Neural cell (in vitro differentiated cells): ENCODE results near the gene DCC. TPM values are rescaled to one million over a fixed set of nuclear protein-coding genes. Genes with fewer than 3 reads are reported as not detected.

Experiments
- H2AFZ ChIP-seq: fragments of 200-600, 300-800 bp; sonication (generic), shearing (Covaris generic); 2 replicates; pipeline ENCODE4 v1.6.0; 2014; ENCODE audit warnings: low read depth, mild to moderate bottlenecking, antibody characterized with exemption, low read length, moderate library complexity
- H3F3A ChIP-seq: fragments of 200-600 bp; shearing (Covaris generic); 2 replicates; pipeline ENCODE4 v1.6.1; 2016; ENCODE audit warnings: mild to moderate bottlenecking, moderate library complexity, mixed read lengths, antibody characterized with exemption, low read length; ENCODE audit not compliant: insufficient read depth, poor library complexity, severe bottlenecking
- H3K27ac ChIP-seq: fragments of 200-600, 300-800 bp; sonication (generic), shearing (Covaris generic); 2 replicates; pipeline ENCODE4 v1.5.1; 2014; ENCODE audit warnings: mild to moderate bottlenecking, low read length, moderate library complexity
- H3K27me3 ChIP-seq: fragments of 300-800, 200-600 bp; sonication (generic), shearing (Covaris generic); 2 replicates; pipeline ENCODE4 v1.6.0; 2014; ENCODE audit warnings: mild to moderate bottlenecking, low read depth, low read length, moderate library complexity; ENCODE audit not compliant: insufficient read depth
- H3K36me3 ChIP-seq: fragments of 300-800, 200-600 bp; sonication (generic), shearing (Covaris generic); 2 replicates; pipeline ENCODE4 v1.5.1; 2014; ENCODE audit warnings: mild to moderate bottlenecking, antibody characterized with exemption, low read length, moderate library complexity; ENCODE audit not compliant: insufficient read depth
- H3K4me2 ChIP-seq: fragments of 300-800, 200-600 bp; sonication (generic), shearing (Covaris generic); 2 replicates; pipeline ENCODE4 v1.6.0; 2014; ENCODE audit warnings: mild to moderate bottlenecking, low read length
- H3K4me3 ChIP-seq: fragments of 300-800, 200-600 bp; sonication (generic), shearing (Covaris generic); 2 replicates; pipeline ENCODE4 v1.5.1; 2014; ENCODE audit warnings: mild to moderate bottlenecking, low read length, moderate library complexity
- H3K79me2 ChIP-seq: fragments of 200-600 bp; shearing (Covaris generic); replicated peaks from 2 replicates; pipeline ENCODE4 v1.6.0; 2014; ENCODE audit warnings: mild to moderate bottlenecking, low read length, moderate library complexity; ENCODE audit not compliant: insufficient read depth
- H3K9ac ChIP-seq: fragments of 300-800, 200-600 bp; sonication (generic), shearing (Covaris generic); 2 replicates; pipeline ENCODE4 v1.6.1; 2016; ENCODE audit warnings: mild to moderate bottlenecking, low read length, mixed read lengths
- H3K9me2 ChIP-seq: fragments of 200-600 bp; shearing (Covaris generic); 2 replicates; pipeline ENCODE4 v1.6.1; 2016; ENCODE audit warnings: mild to moderate bottlenecking, low read length, mixed read lengths; ENCODE audit not compliant: insufficient read depth
- H3K9me3 ChIP-seq: fragments of 200-600, 300-800 bp; sonication (generic), shearing (Covaris generic); 2 replicates; pipeline ENCODE4 v1.6.1; 2016; ENCODE audit warnings: mild to moderate bottlenecking, mixed run types, low read length, moderate library complexity, mixed read lengths
- H4K20me1 ChIP-seq: fragments of 200-600 bp; shearing (Covaris generic); 2 replicates; pipeline ENCODE4 v1.6.1; 2016; ENCODE audit warnings: mild to moderate bottlenecking, mixed run types; ENCODE audit not compliant: insufficient read depth
- CTCF ChIP-seq: fragments of 450-650 bp; IDR thresholded peaks from 2 replicates; pipeline ENCODE4 v1.5.1; 2014; ENCODE audit warnings: antibody characterized with exemption, mild to moderate bottlenecking, moderate library complexity; ENCODE audit not compliant: poor library complexity, severe bottlenecking
- EP300 ChIP-seq: fragments of 450-650 bp; conservative IDR thresholded peaks from 2 replicates; pipeline ENCODE4 v1.6.1; 2014; ENCODE audit warnings: antibody characterized with exemption, mild to moderate bottlenecking, moderate library complexity; ENCODE audit not compliant: poor library complexity, severe bottlenecking
- EZH2 ChIP-seq: fragments of 200-600, 300-800 bp; shearing (Covaris generic), sonication (generic); IDR thresholded peaks from 2 replicates; pipeline ENCODE4 v1.6.1; 2014; ENCODE audit warnings: antibody characterized with exemption, low read length, borderline replicate concordance, mild to moderate bottlenecking; ENCODE audit not compliant: insufficient read depth, poor library complexity, severe bottlenecking
- MXI1 ChIP-seq: fragments of 450-650 bp; conservative IDR thresholded peaks from 2 replicates; pipeline ENCODE4 v1.6.1; 2014; ENCODE audit warnings: antibody characterized with exemption, mild to moderate bottlenecking; ENCODE audit not compliant: poor library complexity, severe bottlenecking
- POLR2AphosphoS5 ChIP-seq: IDR thresholded peaks from 2 replicates; pipeline ENCODE4 v1.6.1; 2012
- RAD21 ChIP-seq: fragments of 450-650 bp; conservative IDR thresholded peaks from 2 replicates; pipeline ENCODE4 v1.6.1; 2014; ENCODE audit warnings: antibody characterized with exemption, mild to moderate bottlenecking, moderate library complexity
- REST ChIP-seq: IDR thresholded peaks from 2 replicates; pipeline ENCODE4 v1.6.1; 2012; ENCODE audit warnings: borderline replicate concordance
- SMC3 ChIP-seq: fragments of 450-650 bp; conservative IDR thresholded peaks from 2 replicates; pipeline ENCODE4 v1.6.1; 2014; ENCODE audit warnings: antibody characterized with exemption, mild to moderate bottlenecking, moderate library complexity; ENCODE audit not compliant: poor library complexity
- polyA plus RNA-seq: library from polyadenylated mRNA; depleted of rRNA; stranded (reverse); fragments of >200 nt; gene quantifications from 2 replicates; pipeline ENCODE4 v1.2.3, GENCODE V29; 2014

DCC gene
- polyA plus RNA-seq, 1 donor from 2014 or later: 40.7 TPM

GRCh38 chr18:53070788-53071187, 730.8 kb downstream of the DCC start (continued):
- TF ChIP-seq REST (no peak), POLR2AphosphoS5 (no peak)

GRCh38 chr18:53080687-53081086, 740.7 kb downstream of the DCC start:
- Histone ChIP-seq H3K36me3 (no peaks in the 10 kb centered on the region), H3K27me3 (no peaks in the 10 kb centered on the region), H2AFZ (no peak overlapping the region), H3K27ac (peak overlapping the region; percentile 37), H3K9me3 (no peaks in the 10 kb centered on the region), H3K9ac (no peak overlapping the region), H4K20me1 (no peaks in the 10 kb centered on the region), H3K4me3 (peak overlapping the region; percentile 28), H3K9me2 (no peaks in the 10 kb centered on the region), H3K4me2 (no peak overlapping the region), H3K79me2 (no peaks in the 10 kb centered on the region), H3F3A (no peaks in the 10 kb centered on the region)
- no peak for TF ChIP-seq RAD21
- TF ChIP-seq EZH2: no peak
- no peak for TF ChIP-seq MXI1
- TF ChIP-seq EP300: no peak
- TF ChIP-seq REST: peak; percentile 32
- TF ChIP-seq CTCF: no peak
- TF ChIP-seq SMC3: no peak
